Left kidney (tissue), 2 donors: ENCODE data around the gene TXNRD2. TPM values are rescaled to one million over a fixed set of nuclear protein-coding genes. Genes with fewer than 3 reads are reported as not detected.

Experiments used
- DNase-seq: peaks from one replicate; pipeline ENCODE4 v3.0.0-alpha.2; 2013
- polyA plus RNA-seq: library from polyadenylated mRNA; unstranded; fragments of 120-200 nt; gene quantifications from one replicate; pipeline ENCODE4 v1.2.1, GENCODE V29; 2013; ENCODE audit not compliant: insufficient read length

Gene TXNRD2
- polyA plus RNA-seq, 1 donor, result 27.7 TPM

GRCh38 chr22:19905347-19906276 lies 36.0 kb downstream of the TXNRD2 start:
- no peak for DNase-seq

- DNase-seq, result no peak
Measured at GRCh38 chr22:19904935-19905334, 36.7 kb downstream of the TXNRD2 start.

- no peak for DNase-seq
Measured at GRCh38 chr22:19904174-19904856, 37.3 kb downstream of the TXNRD2 start.

- no peak for DNase-seq
Measured at GRCh38 chr22:19903513-19903912, 38.1 kb downstream of the TXNRD2 start.

GRCh38 chr22:19903031-19903430 lies 38.6 kb downstream of the TXNRD2 start:
- DNase-seq, result no peak

GRCh38 chr22:19902245-19902715 lies 39.3 kb downstream of the TXNRD2 start:
- DNase-seq, result no peak

- no peak for DNase-seq
Measured at GRCh38 chr22:19901577-19902244, 39.9 kb downstream of the TXNRD2 start.

GRCh38 chr22:19900707-19901436 lies 40.7 kb downstream of the TXNRD2 start:
- no peak for DNase-seq

GRCh38 chr22:19898831-19899567 lies 42.6 kb downstream of the TXNRD2 start:
- no peak for DNase-seq

GRCh38 chr22:19898145-19898544 lies 43.5 kb downstream of the TXNRD2 start:
- DNase-seq, result no peak

- no peak for DNase-seq
Measured at GRCh38 chr22:19897726-19898125, 43.9 kb downstream of the TXNRD2 start.

- DNase-seq, result no peak
Measured at GRCh38 chr22:19896665-19897355, 44.8 kb downstream of the TXNRD2 start.

- no peak for DNase-seq
Measured at GRCh38 chr22:19895160-19895849, 46.3 kb downstream of the TXNRD2 start.

GRCh38 chr22:19893363-19893762 lies 48.3 kb downstream of the TXNRD2 start:
- DNase-seq, result no peak

GRCh38 chr22:19892925-19893324 lies 48.7 kb downstream of the TXNRD2 start:
- DNase-seq, result no peak

GRCh38 chr22:19892257-19892879 lies 49.2 kb downstream of the TXNRD2 start:
- no peak for DNase-seq

- no peak for DNase-seq
Measured at GRCh38 chr22:19891317-19892256, 50.0 kb downstream of the TXNRD2 start.
